Endothelial cell of umbilical vein (primary cell): ENCODE measurements around the gene GTPBP10. TPM values are rescaled to one million over a fixed set of nuclear protein-coding genes. Genes with fewer than 3 reads are reported as not detected.

Experiments used
- BruUV-seq: library from RNA; stranded (reverse); fragments of 400-500 nt; replicated peaks from 2 replicates; lab custom pipeline; 2021; lab: Mats Ljungman, UMichigan
- CTCF ChIA-PET: fragments of 300-600, 350-600 bp; sonication (Branson Sonifier 250); formaldehyde crosslinking; loops from one replicate; lab custom pipeline; 2021; ENCODE audit warnings: antibody characterized with exemption, inconsistent platforms; lab: Charles Lee
- POLR2A ChIA-PET: fragments of 300-600, 350-600 bp; sonication (Branson Sonifier 250); formaldehyde crosslinking; loops from one replicate; lab custom pipeline; 2021; ENCODE audit warnings: antibody characterized with exemption, inconsistent platforms; lab: Charles Lee
- DNase-seq: peaks from one replicate; pipeline ENCODE4 v3.0.0-alpha.2; 2011; ENCODE audit warnings: low read depth, low spot score
- FAIRE-seq: peaks from 2 replicates; lab custom pipeline; 2011; peaks lifted over from hg19 to GRCh38; lab: Jason Lieb, UNC
- H2AFZ ChIP-seq: 2 replicates; pipeline ENCODE4 v1.6.0; 2012; ENCODE audit warnings: low read depth, low read length, control low read depth, inconsistent platforms
- H3K27ac ChIP-seq: 2 replicates; pipeline ENCODE4 v1.5.1; 2011; ENCODE audit warnings: low read depth, mild to moderate bottlenecking, control low read depth, low read length, moderate library complexity; ENCODE audit not compliant: insufficient read depth
- H3K27me3 ChIP-seq, 2 experiments: 2 replicates each; pipeline versions ENCODE4 v1.6.0 to v1.6.1; 2011; ENCODE audit warnings: low read length in 2 of 2, mixed read lengths in 1 of 2; ENCODE audit not compliant: control insufficient read depth in 2 of 2, insufficient read depth in 2 of 2
- H3K36me3 ChIP-seq, 2 experiments: 2 replicates in 1 of 2; 3 replicates in 1 of 2; pipeline ENCODE4 v1.5.1; 2011; ENCODE audit warnings: low read length in 2 of 2, mild to moderate bottlenecking in 1 of 2, moderate library complexity in 1 of 2; ENCODE audit not compliant: control insufficient read depth in 2 of 2, insufficient read depth in 2 of 2; ENCODE audit errors: extremely low read depth in 1 of 2
- H3K4me1 ChIP-seq: 3 replicates; pipeline ENCODE4 v1.5.1; 2011; ENCODE audit warnings: mild to moderate bottlenecking, low read length; ENCODE audit not compliant: control insufficient read depth, insufficient read depth; ENCODE audit errors: extremely low read depth
- H3K4me2 ChIP-seq: 2 replicates; pipeline ENCODE4 v1.6.1; 2011; ENCODE audit warnings: low read length, control low read depth, mixed read lengths; ENCODE audit not compliant: insufficient read depth
- H3K4me3 ChIP-seq, 3 experiments: fragments of 200-600 bp in 1 of 3; sonication (generic), shearing (Covaris generic) in 1 of 3; replicated peaks in 1 of 3; 2 replicates each; pipeline ENCODE4 v1.5.1; 2011 to 2016; ENCODE audit warnings: control low read depth in 3 of 3, low read length in 3 of 3, mild to moderate bottlenecking in 2 of 3, inconsistent platforms in 1 of 3, low read depth in 1 of 3, moderate library complexity in 1 of 3; ENCODE audit not compliant: insufficient read depth in 1 of 3
- H3K79me2 ChIP-seq: 2 replicates; pipeline ENCODE4 v1.6.0; 2012; ENCODE audit warnings: low read length, inconsistent platforms; ENCODE audit not compliant: control insufficient read depth, insufficient read depth
- H3K9ac ChIP-seq: replicated peaks from 2 replicates; pipeline ENCODE3; 2011; ENCODE audit warnings: low read length, control low read depth; ENCODE audit not compliant: insufficient read depth; ENCODE audit errors: extremely low read depth
- H3K9me1 ChIP-seq: replicated peaks from 3 replicates; pipeline ENCODE4 v1.6.0; 2011; ENCODE audit warnings: mild to moderate bottlenecking, low read length; ENCODE audit not compliant: control insufficient read depth, insufficient read depth; ENCODE audit errors: extremely low read depth
- H3K9me3 ChIP-seq: replicated peaks from 2 replicates; pipeline ENCODE4 v1.5.1; 2012; ENCODE audit warnings: low read length, inconsistent platforms; ENCODE audit not compliant: control insufficient read depth, insufficient read depth
- H4K20me1 ChIP-seq: replicated peaks from 2 replicates; pipeline ENCODE3; 2011; ENCODE audit warnings: mild to moderate bottlenecking, low read length; ENCODE audit not compliant: control insufficient read depth, insufficient read depth; ENCODE audit errors: extremely low read depth
- EZH2 ChIP-seq: IDR thresholded peaks from 2 replicates; pipeline ENCODE4 v1.6.1; 2012; ENCODE audit warnings: borderline replicate concordance, low read depth, mild to moderate bottlenecking, moderate library complexity, low read length, inconsistent platforms; ENCODE audit not compliant: severe bottlenecking
- FOS ChIP-seq: IDR thresholded peaks from 2 replicates; pipeline ENCODE4 v1.6.1; 2011; ENCODE audit warnings: mild to moderate bottlenecking, low read length, moderate library complexity, borderline replicate concordance; ENCODE audit not compliant: insufficient read depth
- GATA2 ChIP-seq: IDR thresholded peaks from 2 replicates; pipeline ENCODE4 v1.7.0; 2011; ENCODE audit warnings: low read depth, mild to moderate bottlenecking, moderate library complexity, mixed read lengths, low read length; ENCODE audit not compliant: insufficient read length, insufficient read depth
- JUN ChIP-seq: IDR thresholded peaks from 2 replicates; pipeline ENCODE4 v1.6.1; 2011; ENCODE audit warnings: borderline replicate concordance, low read depth; ENCODE audit not compliant: insufficient read length, insufficient read depth
- MYC ChIP-seq: IDR thresholded peaks from one replicate; pipeline ENCODE4 v1.6.1; 2011; ENCODE audit warnings: mild to moderate bottlenecking, low read depth, low read length
- POLR2A ChIP-seq: IDR thresholded peaks from 2 replicates; pipeline ENCODE4 v1.6.1; 2012; ENCODE audit warnings: low read depth, mild to moderate bottlenecking, control low read depth, low read length
- POLR2AphosphoS5 ChIP-seq: IDR thresholded peaks from 2 replicates; pipeline ENCODE4 v1.6.1; 2012; ENCODE audit warnings: low read depth, mild to moderate bottlenecking, control low read depth, low read length, moderate library complexity; ENCODE audit not compliant: insufficient read depth
- dilution Hi-C: fragments of 300-500 bp; cut with MboI; formaldehyde crosslinking; loops from one replicate; pipeline ENCODE4 v1.15.0; 2019; ENCODE audit warnings: low sequenced_read_pairs; ENCODE audit not compliant: extremely low pct_ligation_motif_present
- intact Hi-C: fragments of 100-400 bp; cut with micrococcal nuclease; formaldehyde crosslinking; loops from one replicate; pipeline ENCODE4 v1.10.0; 2022
- polyA plus RNA-seq, 4 experiments: library from polyadenylated mRNA; depleted of rRNA in 3 of 4; stranded (reverse) in 3 of 4; unstranded in 1 of 4; fragments of >200 nt; gene quantifications; 2 replicates each; pipeline versions ENCODE4 v1.2.1 to v1.2.3, GENCODE V29; 2011 to 2012; ENCODE audit warnings: missing spikeins in 1 of 4
- total RNA-seq: library from RNA; stranded (reverse); gene quantifications from 2 replicates; pipeline ENCODE4 v1.2.3, GENCODE V29; 2021
- TF ChIP-seq, protein P1 (sequence below), 2 donors: IDR thresholded peaks; 1 replicate in 1 of 2; 2 replicates in 1 of 2; pipeline ENCODE4 v1.5.1; 2011; ENCODE audit warnings: low read length in 2 of 2, mild to moderate bottlenecking in 2 of 2, moderate library complexity in 2 of 2, control low read depth in 1 of 2, inconsistent platforms in 1 of 2, low read depth in 1 of 2; ENCODE audit not compliant: insufficient read depth in 1 of 2; ENCODE audit errors: extremely low read depth in 1 of 2
- TF ChIP-seq, protein P2 (sequence below): IDR thresholded peaks from 2 replicates; pipeline ENCODE4 v1.6.1; 2011; ENCODE audit not compliant: insufficient read depth, insufficient read length

GTPBP10 gene
- total and polyA plus RNA-seq, 2 donors (not counting 3 experiments of a cell fraction or from before 2014, with no cell fraction given) = 3.5 to 16.7 TPM

DNA sequence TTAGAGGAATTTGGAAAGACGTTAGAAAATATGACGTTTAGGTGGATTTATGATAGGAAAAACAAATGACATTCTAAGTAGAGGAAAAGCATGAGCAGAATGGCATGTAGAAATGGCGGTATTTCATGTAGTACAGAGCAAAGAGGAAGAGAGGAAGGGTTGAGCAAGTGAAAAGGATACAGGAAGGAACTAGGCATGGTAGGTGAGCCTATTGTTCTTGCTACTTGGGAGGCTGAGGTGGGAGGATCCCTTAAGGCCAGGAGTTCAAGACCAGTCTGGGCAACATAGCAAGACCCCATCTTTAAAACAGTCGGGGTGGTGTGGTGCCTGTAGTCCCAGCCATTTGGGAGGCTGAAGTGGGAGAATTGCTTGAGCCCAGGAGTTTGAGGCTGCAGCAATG lies 1.2 kb downstream of the GTPBP10 start:
- FAIRE-seq = no peak
- dilution Hi-C loops (no loop called here), intact Hi-C loops (loop anchor here (2.0 to 10.0 kb wide), 2 partner anchors 63 to 1527 kb away; no protein-coding TSS in a partner anchor)
- Histone ChIP-seq H3K9ac (no peak overlapping the region), H3K36me3 (no peaks in the 10 kb centered on the region), H2AFZ (no peak overlapping the region), H3K27ac (no peak overlapping the region), H3K4me2 (peak overlapping the region; percentile 85), H3K9me3 (no peaks in the 10 kb centered on the region), H3K27me3 (no peaks in the 10 kb centered on the region), H3K9me1 (no peaks in the 10 kb centered on the region), H3K4me1 (peaks cover 12% of the 10 kb centered on the region), H3K4me3 (peak overlapping the region in 1 of 3 experiments; percentile 88), H3K79me2 (peaks cover 22% of the 10 kb centered on the region), H4K20me1 (no peaks in the 10 kb centered on the region)
- no peak for DNase-seq
- CTCF ChIA-PET = no interaction called here
- POLR2A ChIA-PET = no interaction called here
- BruUV-seq = no TSS peak
- TF ChIP-seq JUN = no peak
- TF ChIP-seq, protein P1, sequence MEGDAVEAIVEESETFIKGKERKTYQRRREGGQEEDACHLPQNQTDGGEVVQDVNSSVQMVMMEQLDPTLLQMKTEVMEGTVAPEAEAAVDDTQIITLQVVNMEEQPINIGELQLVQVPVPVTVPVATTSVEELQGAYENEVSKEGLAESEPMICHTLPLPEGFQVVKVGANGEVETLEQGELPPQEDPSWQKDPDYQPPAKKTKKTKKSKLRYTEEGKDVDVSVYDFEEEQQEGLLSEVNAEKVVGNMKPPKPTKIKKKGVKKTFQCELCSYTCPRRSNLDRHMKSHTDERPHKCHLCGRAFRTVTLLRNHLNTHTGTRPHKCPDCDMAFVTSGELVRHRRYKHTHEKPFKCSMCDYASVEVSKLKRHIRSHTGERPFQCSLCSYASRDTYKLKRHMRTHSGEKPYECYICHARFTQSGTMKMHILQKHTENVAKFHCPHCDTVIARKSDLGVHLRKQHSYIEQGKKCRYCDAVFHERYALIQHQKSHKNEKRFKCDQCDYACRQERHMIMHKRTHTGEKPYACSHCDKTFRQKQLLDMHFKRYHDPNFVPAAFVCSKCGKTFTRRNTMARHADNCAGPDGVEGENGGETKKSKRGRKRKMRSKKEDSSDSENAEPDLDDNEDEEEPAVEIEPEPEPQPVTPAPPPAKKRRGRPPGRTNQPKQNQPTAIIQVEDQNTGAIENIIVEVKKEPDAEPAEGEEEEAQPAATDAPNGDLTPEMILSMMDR (IDR thresholded peaks at IDR 0.05; ENCODE audit: extremely low read depth in 1 of 2, insufficient read depth in 1 of 2, low read depth in 1 of 2, low read length in 2 of 2) = no peak
- no peak for TF ChIP-seq MYC
- TF ChIP-seq POLR2A = no peak
- no peak for TF ChIP-seq FOS
- TF ChIP-seq EZH2 = no peak
- TF ChIP-seq, protein P2, sequence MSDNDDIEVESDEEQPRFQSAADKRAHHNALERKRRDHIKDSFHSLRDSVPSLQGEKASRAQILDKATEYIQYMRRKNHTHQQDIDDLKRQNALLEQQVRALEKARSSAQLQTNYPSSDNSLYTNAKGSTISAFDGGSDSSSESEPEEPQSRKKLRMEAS = no peak
- TF ChIP-seq POLR2AphosphoS5 = no peak
- no peak for TF ChIP-seq GATA2
